CD4-positive, alpha-beta T cell treated with Interleukin-12 subunit alpha and Interleukin-12 subunit beta, for 1 hour (primary cell): ENCODE measurements around the gene FMOD.

Experiments used
- DNase-seq: peaks from one replicate; pipeline ENCODE4 v3.0.0-alpha.2; 2020

The FMOD gene

DNA sequence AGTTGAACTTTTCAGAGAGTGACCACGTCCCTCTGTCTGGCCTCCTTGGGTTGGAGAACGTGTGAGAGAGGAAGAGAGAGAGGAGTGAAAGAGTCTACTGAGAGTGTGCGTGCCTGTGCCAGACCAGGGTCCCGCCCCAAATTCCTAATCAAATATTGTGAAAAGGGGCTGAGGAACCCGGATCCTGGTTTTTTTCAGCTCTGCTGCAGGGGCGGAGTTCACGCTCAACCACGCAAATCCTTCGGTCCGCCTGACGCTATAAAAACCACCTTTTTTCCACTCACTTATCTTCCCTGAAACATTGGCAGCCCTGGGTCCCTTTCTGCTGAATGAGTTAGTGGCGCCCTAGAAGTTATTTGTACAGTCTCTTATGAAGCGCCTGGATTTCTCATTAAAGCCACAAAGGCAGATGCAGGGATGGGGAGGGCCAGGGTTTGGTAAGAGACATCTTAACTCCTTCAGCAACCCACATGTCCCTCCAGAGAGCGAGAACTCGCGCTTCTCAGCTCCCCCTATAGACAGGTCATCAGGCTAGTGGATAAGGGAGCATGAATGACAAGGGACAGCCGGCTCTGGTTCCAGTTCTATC lies at the start of gene FMOD:
TSS of gene FMOD (minus strand) at position 86 of the 589 bp plus-strand sequence. CDS start 2,852 bp downstream, outside the sequence.
- no peak for DNase-seq

DNA sequence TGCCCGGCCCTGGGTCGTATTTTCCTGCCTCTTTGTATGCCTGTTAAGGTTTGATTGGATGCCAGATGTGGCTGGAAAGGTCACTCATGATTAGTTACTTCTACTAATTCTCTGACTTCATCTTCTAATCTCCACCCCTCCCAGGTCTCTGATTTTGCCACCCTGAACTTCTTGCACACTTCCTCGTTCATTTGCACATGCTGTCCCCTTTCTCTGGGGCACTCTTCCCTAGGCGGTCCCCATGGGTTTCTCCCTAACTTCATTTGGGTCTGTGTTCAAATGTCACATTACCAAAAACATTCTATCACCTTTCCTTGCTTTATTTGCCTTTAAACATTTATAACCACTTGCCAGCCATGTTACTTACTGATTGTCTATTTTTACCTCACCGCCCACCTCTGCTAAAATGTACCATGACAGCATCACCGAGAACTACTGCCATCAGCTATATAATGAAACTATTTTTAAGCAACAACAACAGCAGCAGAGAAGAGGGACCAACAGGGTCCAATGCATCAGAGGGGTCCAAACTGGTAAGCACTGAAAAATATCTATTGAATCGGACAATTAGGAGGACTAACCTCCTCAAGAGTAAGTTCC lies 45.8 kb upstream of the FMOD start:
- DNase-seq: no peak

DNA sequence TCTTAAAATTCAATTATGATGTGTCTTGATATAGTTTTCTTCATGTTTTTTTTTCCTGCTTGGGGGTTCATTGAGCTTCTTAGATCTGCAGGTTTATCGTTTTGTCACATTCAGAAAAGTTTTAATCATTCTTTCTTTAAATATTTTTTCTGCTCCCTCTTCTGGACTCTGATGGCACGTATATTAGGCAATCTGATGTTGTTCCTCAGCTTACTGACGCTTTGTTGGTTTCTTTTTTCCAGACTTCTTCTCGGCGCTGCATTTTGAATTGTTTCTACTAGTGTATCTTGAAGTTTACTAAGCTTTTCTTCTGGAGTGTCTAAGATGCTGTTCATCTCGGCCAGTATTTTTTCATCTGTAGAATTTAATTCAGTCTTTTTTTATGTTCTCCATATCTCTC lies 44.8 kb upstream of the FMOD start:
- DNase-seq: no peak

DNA sequence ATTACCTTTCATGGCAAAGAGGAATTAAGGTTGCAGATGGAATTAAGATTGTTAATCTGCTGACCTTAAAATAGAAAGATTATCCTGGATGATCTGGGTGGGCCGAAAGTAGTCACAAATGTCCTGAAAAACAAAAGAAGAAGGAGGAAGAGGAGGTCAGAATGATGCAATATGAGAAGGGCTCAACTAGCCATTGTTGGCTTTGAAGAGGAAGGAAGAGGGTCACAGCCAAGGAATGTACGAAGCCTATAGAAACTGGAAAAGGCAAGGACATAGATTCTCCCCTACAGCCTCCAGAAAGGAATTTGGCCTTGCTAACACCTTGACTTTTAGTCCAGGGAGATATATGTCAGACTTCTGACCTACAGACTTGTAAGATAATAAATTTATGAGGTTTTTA lies 39.4 kb upstream of the FMOD start:
- DNase-seq: no peak

DNA sequence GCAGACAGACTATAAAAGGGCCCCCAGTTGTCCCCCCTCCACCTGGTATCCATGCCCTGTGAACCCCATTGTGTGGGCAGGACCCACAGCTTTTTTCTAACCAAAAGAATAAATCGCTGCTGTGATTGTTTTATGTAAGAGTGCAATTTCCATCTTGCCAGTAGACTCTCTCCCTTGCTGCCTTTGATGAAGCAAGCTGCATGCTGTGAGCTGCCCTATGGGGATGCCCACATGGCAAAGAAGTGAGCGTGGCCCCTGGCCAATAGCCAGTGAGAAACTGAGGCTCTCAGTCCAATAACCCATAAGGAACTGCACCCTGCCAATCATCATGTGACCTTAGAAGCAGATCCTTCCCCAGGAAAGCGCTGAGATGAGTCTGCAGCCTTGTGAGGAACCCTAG lies 37.8 kb upstream of the FMOD start:
- DNase-seq: no peak

DNA sequence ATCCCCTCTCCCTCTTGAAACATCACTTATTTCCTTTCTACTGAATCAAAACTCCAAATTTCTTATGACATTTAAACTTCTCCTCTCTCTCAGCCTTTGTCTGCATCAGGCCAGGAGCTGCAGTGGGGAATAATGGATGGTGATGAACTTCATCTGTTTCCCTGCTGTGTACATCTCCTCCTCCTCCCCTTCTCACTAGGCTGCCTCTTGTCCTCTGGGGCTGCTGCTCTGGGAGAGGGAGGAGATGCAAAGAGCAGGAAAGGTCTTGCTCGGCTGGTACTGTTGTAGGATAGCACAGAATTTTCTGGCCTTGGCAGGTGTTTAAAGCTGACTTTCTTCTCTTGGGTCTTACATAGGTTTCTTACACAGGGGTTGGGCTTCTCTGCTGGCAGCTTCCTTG lies 31.1 kb upstream of the FMOD start:
- no peak for DNase-seq

DNA sequence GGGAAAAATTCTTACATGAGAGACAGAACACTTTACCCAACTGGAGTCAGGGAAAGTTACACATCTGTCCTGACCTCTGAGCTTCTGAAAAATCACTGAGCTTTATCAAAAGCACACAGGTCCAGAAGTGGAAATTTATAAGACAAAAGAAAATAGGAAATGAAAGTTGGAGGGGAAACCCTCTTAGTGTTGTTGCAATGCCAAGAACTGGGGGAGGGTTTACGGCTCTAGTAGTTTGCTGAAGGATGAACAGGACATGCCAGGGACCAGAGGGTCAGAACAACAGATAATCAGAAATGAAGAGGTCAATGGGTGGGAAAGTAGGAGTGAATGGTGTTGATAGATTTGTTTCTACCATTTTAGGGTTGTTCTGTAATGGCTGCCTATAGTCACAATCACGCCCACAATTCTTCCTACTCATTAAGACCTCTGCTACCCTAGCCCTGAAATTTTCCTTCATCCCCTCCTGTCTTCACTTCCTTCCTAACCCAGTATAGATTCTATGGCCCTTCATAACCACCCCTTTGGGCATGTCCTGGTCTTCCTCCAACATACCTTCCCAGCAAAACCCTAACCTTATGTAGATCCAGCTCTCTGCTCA lies 30.3 kb upstream of the FMOD start:
- no peak for DNase-seq

DNA sequence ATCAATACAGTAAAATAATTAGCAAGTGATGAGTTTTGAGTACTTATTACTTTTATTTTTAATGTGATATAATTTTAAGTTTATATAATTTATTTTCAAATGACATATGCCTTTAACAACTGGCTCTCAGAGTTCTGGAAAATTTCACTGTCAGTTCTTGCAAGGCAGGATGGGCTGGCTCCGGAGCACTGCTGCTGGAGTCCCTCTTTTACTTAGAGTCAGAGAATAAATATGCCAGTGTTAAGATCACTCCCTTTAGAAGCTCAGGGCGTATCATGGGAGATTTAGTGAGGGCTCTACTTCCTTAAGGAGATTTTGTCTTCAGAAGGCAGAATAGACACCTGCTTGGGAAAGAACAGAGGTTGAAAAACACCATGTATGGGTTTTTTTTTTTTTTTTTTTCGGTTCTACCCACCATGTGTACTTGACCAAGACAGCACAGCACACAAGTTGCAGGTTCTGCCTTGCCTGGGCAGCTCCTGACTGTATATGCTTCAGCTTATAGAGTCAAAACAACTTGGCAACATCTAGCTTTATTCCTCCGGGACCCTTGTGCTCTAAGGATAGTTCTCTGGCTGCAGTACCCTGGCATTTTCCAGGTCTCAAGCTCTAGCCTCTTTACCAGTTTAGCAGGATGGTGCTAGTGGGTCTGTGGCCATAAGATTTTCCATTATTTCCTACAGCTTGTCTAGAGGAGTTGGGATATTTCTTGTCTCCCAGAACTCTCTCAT lies 29.7 kb upstream of the FMOD start:
- no peak for DNase-seq

DNA sequence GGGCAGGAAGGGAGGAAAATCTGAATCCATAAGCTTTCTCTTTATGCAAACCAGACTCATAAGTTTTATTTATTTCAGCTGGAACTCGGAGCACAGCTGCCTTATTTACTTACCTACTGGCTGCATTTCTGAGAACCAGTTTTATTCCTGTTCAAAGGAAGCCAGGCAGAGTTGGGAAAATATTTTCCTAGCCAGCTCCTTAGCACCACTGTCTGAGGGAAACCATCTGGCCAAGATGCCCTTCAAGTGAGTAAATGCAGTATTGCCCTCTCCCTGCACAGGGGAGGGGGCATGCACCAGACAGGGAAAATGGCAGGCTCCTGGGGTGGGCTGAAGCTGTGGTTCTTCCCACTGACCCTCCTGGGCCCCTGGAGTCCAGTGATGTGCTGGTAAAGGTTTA lies 28.9 kb upstream of the FMOD start:
- DNase-seq: no peak

DNA sequence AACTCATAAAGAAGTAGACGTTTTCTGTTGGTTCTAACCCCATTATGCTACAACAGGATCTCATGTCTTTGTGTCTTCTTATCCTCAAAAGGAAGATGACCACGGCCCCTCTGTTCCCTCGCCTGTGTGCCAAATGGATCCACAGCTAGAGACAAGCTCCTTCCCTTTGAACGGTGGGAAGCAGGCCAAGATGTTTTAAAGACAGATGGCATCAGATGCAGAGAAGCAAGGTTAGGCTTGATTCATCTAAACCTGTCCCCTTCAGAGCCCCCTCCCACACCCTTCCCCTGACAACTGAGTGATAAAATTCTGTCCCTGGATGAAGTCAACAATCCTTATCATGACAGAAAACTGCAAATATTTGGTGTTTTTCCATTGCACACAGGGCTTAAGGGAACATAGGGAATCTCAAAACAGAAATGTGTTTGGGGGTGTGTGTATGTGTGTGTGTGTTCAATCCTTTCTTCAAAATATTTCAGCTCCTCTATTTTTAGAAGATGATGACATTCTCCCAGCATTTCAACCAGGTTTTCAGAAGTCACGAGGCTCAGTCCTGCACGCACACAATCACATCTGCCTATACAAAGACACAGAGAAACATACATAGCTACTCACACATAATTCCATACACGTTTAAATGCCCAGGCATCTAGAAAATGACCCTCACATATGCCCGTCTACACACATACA lies 27.8 kb upstream of the FMOD start:
- DNase-seq: no peak

DNA sequence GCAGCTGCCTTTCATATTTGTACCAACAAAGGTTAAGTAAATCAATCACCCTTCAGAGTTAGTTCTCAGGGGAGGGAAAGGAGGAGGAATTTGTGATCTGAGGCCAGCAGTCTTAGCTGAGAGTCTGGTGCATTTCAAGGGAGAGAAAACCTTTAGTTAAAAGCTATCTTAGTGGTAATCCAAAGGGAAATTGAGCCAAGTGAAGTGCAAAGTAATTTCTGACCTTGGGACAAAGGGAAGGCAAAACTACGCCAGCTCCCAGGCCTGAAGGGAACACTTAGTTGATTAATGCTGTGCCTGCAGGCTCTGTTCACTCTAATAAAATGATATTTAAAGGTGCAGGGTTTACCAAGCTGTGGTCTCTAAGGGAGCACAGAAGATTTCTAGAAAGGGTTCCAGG lies 23.1 kb upstream of the FMOD start:
- no peak for DNase-seq

DNA sequence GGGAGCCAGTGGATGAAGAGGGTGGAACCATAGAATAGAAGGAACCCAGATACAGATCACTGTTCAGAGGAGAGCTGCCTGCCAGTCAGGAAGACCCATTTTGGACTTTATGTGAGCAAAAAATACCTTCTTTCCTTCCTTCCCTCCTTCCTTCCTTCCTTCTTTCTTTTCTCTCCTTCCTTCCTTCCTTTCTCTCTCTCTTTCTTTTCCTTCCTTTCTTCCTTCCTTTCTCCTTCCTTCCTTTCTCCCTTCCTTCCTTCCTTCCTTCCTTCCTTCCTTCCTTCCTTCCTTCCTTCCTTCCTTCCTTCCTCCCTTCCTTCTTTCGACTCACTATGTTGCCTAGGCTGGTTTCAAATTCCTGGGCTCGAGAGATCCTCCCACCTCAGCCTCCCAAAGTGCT lies 22.1 kb upstream of the FMOD start:
- no peak for DNase-seq

DNA sequence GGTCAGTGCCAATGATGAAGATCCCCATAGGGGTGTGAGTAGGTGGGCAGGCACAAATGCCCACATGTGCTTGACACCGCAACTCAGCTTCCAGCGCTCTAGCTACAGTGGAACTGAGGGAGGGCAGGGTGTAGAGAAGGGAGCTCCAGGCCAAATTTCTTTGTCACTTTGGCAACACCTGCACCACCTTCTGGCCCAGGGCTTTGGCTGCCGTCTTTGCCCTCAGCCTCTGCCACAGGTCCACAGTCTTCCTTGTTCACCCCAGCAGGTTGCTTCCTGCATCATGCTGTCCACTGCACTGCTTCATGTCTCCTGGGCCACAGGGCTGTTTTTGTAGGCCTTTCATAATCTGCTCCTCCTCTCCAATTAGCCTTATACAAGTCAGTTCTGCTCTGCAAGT lies 20.4 kb upstream of the FMOD start:
- DNase-seq: no peak

DNA sequence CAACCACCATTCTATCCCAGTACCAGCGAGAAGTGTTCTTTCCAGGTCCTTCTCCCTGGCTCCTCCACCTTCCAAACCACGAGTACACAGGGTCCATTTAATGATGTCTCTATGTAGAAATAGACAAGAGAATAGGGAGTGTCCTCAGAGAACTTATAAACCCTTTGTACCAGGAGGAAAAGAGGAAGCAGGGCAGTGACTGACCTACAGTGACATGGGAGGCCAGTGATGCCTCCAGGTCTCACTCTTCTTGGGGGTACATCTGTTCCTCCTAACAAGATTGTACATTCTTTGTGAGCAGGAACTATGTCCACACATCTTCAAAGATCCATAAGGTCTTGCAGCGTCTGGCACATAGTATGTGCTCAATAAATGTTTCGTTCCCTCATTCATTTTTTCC lies 18.7 kb upstream of the FMOD start:
- DNase-seq: no peak

DNA sequence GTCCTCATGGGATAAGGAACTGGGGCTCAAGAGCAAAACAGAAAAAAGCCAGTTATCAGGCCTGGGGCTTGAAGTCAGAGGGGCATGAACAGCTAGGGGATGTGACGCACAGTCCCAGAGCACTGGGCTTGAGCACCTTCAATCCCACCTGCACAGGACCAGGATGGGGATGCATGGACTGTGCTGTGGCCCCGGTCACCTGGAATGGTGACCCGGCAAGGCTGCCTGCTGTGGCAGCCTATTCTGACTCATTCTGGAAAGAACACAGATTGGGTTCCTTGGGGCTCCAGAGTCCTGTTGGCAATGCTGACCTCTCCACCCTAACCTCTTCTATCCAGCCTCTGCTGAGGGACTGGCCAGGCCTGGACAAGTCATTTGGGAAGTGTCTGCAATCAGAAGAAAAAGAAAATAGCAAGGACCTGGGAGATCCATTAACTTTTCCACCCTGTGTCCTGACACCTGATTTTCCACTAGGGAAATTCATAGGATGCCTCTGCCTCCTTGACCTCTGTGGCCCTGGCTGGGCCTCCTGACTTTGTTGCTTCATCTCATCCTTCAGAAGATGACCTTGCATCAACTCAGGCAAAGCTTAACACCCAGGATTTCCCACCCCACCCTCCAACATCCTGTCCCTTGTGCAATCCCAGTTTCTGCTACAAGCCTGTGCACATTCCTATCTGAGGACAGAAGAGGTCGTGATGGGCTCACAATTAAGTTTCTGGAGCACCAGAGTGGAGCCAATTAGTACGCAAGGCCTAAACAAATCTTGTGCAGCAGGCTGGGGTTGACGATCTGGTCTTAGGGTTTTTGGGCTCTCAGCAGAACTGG lies 17.9 kb upstream of the FMOD start:
- DNase-seq: no peak

DNA sequence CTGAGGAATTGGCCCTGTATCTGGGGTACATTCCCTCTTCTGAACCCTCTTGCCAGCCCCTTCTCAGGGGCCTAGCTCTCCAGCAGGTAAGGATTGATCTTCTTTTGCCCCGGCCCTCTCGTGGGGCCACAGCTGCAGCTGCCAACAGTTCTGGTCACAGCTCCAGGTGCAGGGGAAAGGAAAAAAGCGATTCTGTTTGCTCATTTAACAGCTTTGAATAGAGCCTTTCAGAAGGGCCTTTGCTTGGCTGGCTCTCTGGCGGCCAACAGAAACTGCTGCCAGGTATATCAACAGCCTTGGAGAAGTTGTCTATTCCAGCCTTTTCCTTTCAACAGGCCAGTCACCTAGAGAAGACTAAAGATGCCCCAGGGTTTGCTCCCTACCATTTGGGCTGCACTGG lies 16.1 kb upstream of the FMOD start:
- no peak for DNase-seq

DNA sequence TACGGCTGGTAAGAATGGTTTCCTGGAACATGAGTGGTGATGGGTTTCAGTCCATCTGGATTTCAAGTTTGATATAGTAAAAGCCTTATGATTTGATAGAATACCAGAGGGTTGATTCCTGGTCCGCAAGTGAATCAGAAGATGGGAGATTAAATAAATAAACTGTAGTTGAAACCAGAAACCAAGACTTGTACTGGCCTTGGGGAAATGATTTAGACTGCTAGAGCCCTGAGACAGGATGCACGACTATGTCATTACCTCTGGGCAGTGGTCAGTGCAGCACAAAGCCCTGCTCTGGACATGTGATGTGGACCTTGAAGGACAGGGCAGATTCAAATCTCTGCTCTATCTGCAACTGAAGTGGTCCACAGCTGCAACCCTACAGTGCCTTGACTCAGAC lies 15.6 kb upstream of the FMOD start:
- no peak for DNase-seq

DNA sequence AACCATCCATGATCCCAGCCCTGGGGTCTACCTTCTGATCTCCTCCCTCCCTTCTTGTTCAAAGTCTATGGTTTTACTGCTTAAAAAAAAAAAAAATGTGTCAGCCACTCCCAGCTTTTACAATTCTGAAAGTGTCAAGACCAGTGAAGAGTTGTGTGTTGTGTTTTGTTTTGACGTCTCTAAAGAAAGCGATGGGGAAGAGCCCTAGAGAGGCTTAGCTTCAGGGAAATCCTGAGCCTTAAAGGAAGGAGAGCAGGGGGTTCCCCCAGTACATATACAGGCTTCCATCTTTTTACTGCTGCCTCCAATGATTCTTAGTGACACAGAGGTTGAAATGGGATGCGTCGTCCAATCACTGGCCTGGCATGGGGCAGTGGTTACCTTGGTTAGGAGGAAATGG lies 13.9 kb upstream of the FMOD start:
- DNase-seq: no peak

DNA sequence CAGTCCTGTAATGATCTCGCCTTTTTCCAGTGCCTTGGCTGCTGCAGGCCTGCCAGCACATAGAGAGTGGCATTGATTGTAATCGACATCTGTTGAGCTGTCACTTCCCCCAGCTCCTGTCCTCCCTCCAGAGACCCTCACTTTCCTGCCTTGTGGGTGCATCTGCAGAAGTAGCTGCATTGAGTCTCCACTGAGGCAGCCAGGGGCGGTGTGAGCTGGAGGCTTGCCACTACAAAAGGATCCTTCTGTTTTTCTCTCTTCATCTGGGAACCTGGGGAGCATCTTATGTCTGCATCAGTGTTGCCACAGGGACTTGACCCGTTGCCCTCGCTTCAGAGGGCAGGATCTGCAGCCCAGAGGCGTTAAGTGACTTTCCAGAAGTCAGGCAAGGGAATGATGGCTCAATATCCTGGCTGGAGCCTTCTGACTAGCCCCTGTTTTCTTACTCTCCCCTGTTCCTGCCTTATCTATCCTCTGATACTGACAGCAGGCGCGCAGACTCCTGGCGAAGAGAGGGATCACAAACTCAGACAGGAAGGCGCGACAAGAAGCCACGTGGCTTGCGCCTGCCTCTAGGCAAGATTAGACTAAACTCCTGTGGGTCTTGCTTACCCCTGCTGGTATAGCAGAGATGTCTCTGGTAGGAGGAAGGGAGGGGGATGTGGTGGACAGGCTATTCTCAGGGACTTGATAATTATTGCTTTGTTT lies 13.3 kb upstream of the FMOD start:
- no peak for DNase-seq

DNA sequence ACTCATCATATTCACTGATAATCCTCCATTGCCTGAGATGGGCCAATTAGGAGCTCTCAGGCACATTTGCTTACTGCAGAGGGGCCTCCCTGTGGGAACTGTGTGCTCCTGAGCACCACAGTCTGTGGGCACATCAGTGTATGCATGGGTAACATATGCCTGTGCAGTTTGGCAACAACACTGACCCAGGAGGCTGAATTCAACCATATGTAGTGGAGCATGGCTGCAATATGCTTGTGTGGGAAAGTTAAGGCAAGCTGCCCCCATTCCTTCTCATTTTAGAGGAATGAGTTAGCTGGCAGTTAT lies 11.8 kb upstream of the FMOD start:
- DNase-seq: no peak

DNA sequence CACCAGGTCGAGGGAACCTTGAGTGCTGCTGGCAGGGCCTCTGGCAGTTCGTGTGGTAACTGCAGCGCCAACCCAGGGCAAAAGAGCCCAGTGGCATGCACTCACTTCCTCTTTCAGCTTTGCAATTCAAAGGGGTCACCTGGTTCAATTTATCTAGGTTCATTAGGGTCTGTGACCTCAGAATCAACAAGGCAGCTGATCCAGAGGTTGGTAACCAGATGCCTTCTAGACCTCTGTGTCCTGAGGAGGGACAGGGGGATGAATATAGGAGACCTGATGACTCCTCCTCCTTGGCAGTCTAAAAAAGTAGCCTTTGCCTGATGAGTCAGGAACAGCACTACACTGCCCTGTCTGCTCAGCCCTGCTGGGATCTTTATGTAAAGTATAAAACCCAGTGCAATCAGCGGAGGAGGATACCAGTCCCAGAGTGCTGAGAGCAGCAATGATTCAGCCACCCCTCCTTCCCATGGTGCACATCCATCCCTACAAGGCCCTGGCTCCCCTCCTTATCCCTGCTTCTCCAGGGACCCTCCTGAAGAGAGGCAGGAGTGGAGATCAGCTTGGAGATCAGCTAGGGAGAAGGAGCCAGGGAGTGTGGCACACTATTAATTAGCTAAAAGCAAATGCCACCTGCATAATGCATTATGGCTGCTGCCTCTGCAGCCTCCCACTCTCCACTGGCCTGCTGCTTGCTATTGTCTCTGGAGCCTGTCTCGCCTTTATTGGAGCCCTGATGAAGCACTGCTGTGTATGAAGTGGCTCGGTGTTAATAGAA lies 11.2 kb upstream of the FMOD start:
- no peak for DNase-seq
